A549 (cell line): Measurements from ENCODE around the gene RNASE4. TPM values are rescaled to one million over a fixed set of nuclear protein-coding genes. Genes with fewer than 3 reads are reported as not detected.

Source experiments
- ATAC-seq, 2 experiments: fragments of 200-7000 bp in 1 of 2; fragments of >200 bp in 1 of 2; cut with Nextera tagmentation in 1 of 2; cut with Tn5 transposase in 1 of 2; 3 replicates each; pipeline versions ENCODE4 v1.8.0 to v1.9.1; 2018 to 2020; ENCODE audit warnings: mild to moderate bottlenecking in 1 of 2, moderate library complexity in 1 of 2
- CTCF ChIA-PET: fragments of 300-600 bp; sonication (Branson Sonifier 250); formaldehyde crosslinking; extraction: SDS; loops from one replicate; lab custom pipeline; 2021; ENCODE audit warnings: antibody characterized with exemption, inconsistent platforms; lab: Yijun Ruan, JAX
- POLR2A ChIA-PET: fragments of 350-600 bp; formaldehyde crosslinking; extraction: SDS; loops from one replicate; lab custom pipeline; 2021; ENCODE audit warnings: antibody characterized with exemption, inconsistent platforms; lab: Yijun Ruan, JAX
- DNase-seq, 2 experiments: peaks; one replicate each; pipeline versions ENCODE4 v3.0.0 to v3.0.0-alpha.2; 2011 to 2016; ENCODE audit warnings: low read depth in 1 of 2, low spot score in 1 of 2
- FAIRE-seq: peaks from 2 replicates; lab custom pipeline; 2011; peaks lifted over from hg19 to GRCh38; lab: Jason Lieb, UNC
- H3K27ac ChIP-seq, 2 experiments: fragments of >200 bp; sonication (Bioruptor Twin); formaldehyde crosslinking; 3 replicates each; pipeline ENCODE4 v1.5.1; 2016 to 2017
- H3K4me1 ChIP-seq: fragments of >200 bp; sonication (Bioruptor Twin); formaldehyde crosslinking; 3 replicates; pipeline ENCODE4 v1.6.1; 2016
- H3K4me2 ChIP-seq: fragments of >200 bp; sonication (Bioruptor Twin); formaldehyde crosslinking; 3 replicates; pipeline ENCODE4 v1.6.1; 2016
- H3K4me3 ChIP-seq: fragments of >200 bp; sonication (Bioruptor Twin); formaldehyde crosslinking; 3 replicates; pipeline ENCODE4 v1.5.1; 2016
- H3K9me3 ChIP-seq: fragments of >200 bp; sonication (Bioruptor Twin); formaldehyde crosslinking; 3 replicates; pipeline ENCODE4 v1.6.1; 2016
- CEBPB ChIP-seq, 2 experiments: fragments of >200 bp in 1 of 2; sonication (Bioruptor Twin) in 1 of 2; formaldehyde crosslinking in 1 of 2; IDR thresholded peaks; 2 replicates each; pipeline ENCODE4 v1.6.1; 2012 to 2016
- CHD2 ChIP-seq: fragments of 150-350 bp; IDR thresholded peaks from 2 replicates; pipeline ENCODE4 v1.6.1; 2014; ENCODE audit warnings: low read length; ENCODE audit not compliant: partially characterized antibody
- EHF ChIP-seq: fragments of 250-450 bp; sonication (Bioruptor Pico); IDR thresholded peaks from 2 replicates; pipeline ENCODE4 v1.5.0; 2020; ENCODE audit warnings: mild to moderate bottlenecking
- EHMT2 ChIP-seq: fragments of 200-600 bp; sonication (generic); IDR thresholded peaks from 2 replicates; pipeline ENCODE4 v1.6.1; 2016; ENCODE audit warnings: antibody characterized with exemption, low read depth, mild to moderate bottlenecking, moderate library complexity
- EP300 ChIP-seq, 2 experiments: fragments of >200 bp; sonication (Bioruptor Twin); formaldehyde crosslinking; IDR thresholded peaks; 2 replicates in 1 of 2; 3 replicates in 1 of 2; pipeline ENCODE4 v1.6.1; 2016 to 2017
- ESRRA ChIP-seq: fragments of 150-350 bp; IDR thresholded peaks from 2 replicates; pipeline ENCODE4 v1.6.1; 2014; ENCODE audit warnings: mild to moderate bottlenecking, low read length, borderline replicate concordance
- FOSB ChIP-seq: fragments of 250-450 bp; sonication (Bioruptor Pico); IDR thresholded peaks from 2 replicates; pipeline ENCODE4 v1.5.0; 2020; ENCODE audit warnings: mild to moderate bottlenecking, moderate library complexity
- FOSL2 ChIP-seq, 2 experiments: fragments of 450-650 bp in 1 of 2; fragments of >200 bp in 1 of 2; sonication (Bioruptor Twin) in 1 of 2; formaldehyde crosslinking; IDR thresholded peaks; 2 replicates each; pipeline versions ENCODE4 v1.5.0 to v1.6.1; 2016 to 2020; ENCODE audit warnings: mild to moderate bottlenecking in 1 of 2, moderate library complexity in 1 of 2
- FOXS1 ChIP-seq: fragments of 250-450 bp; sonication (Bioruptor Pico); IDR thresholded peaks from 2 replicates; pipeline ENCODE4 v1.5.0; 2020; ENCODE audit warnings: mild to moderate bottlenecking, moderate library complexity
- HDAC2 ChIP-seq: fragments of 200-600 bp; sonication (generic); IDR thresholded peaks from 2 replicates; pipeline ENCODE4 v1.6.1; 2016
- HEYL ChIP-seq: fragments of 250-450 bp; sonication (Bioruptor Pico); IDR thresholded peaks from 2 replicates; pipeline ENCODE4 v1.8.0; 2021; ENCODE audit warnings: mild to moderate bottlenecking, moderate library complexity
- HMGXB4 ChIP-seq: fragments of 250-450 bp; sonication (Bioruptor Pico); IDR thresholded peaks from 2 replicates; pipeline ENCODE4 v1.5.0; 2021; ENCODE audit warnings: mild to moderate bottlenecking, moderate library complexity, borderline replicate concordance
- HOXB13 ChIP-seq: fragments of 250-450 bp; sonication (Bioruptor Pico); IDR thresholded peaks from 2 replicates; pipeline ENCODE4 v1.5.0; 2020; ENCODE audit warnings: low read depth, mild to moderate bottlenecking, moderate library complexity
- JUN ChIP-seq, 2 experiments: fragments of >200 bp; sonication (Bioruptor Twin); formaldehyde crosslinking; IDR thresholded peaks; 2 replicates in 1 of 2; 3 replicates in 1 of 2; pipeline ENCODE4 v1.6.1; 2016 to 2017
- JUNB ChIP-seq: fragments of >200 bp; sonication (Bioruptor Twin); formaldehyde crosslinking; IDR thresholded peaks from 2 replicates; pipeline ENCODE4 v1.6.1; 2016
- KDM1A ChIP-seq: fragments of 200-600 bp; sonication (generic); IDR thresholded peaks from 2 replicates; pipeline ENCODE4 v1.6.1; 2016; ENCODE audit warnings: low read depth, mild to moderate bottlenecking
- KDM5A ChIP-seq: fragments of 200-600 bp; sonication (generic); IDR thresholded peaks from 2 replicates; pipeline ENCODE4 v1.6.1; 2016; ENCODE audit warnings: antibody characterized with exemption, mild to moderate bottlenecking
- MYC ChIP-seq: IDR thresholded peaks from 2 replicates; pipeline ENCODE4 v1.6.1; 2012; ENCODE audit warnings: mild to moderate bottlenecking, inconsistent platforms, low read length, improper control_type of control experiment, borderline replicate concordance
- NFE2L2 ChIP-seq: fragments of 150-350 bp; conservative IDR thresholded peaks from 2 replicates; pipeline ENCODE4 v1.6.1; 2014; ENCODE audit warnings: low read length
- NPAS2 ChIP-seq: fragments of 250-450 bp; sonication (Bioruptor Pico); IDR thresholded peaks from 2 replicates; pipeline ENCODE4 v1.8.0; 2022; ENCODE audit warnings: mild to moderate bottlenecking, moderate library complexity, borderline replicate concordance
- PBX3 ChIP-seq: IDR thresholded peaks from 2 replicates; pipeline ENCODE4 v1.6.1; 2012
- PHF8 ChIP-seq: fragments of 200-600 bp; sonication (generic); IDR thresholded peaks from 2 replicates; pipeline ENCODE4 v1.6.1; 2016; ENCODE audit warnings: low read depth, mild to moderate bottlenecking, antibody characterized with exemption, moderate library complexity, borderline replicate concordance
- POLR2A ChIP-seq: IDR thresholded peaks from 2 replicates; pipeline ENCODE4 v1.6.1; 2012; ENCODE audit warnings: mild to moderate bottlenecking, low read length
- RAD21 ChIP-seq, 2 experiments: fragments of >200 bp in 1 of 2; sonication (Bioruptor Twin) in 1 of 2; formaldehyde crosslinking in 1 of 2; IDR thresholded peaks in 1 of 2; conservative IDR thresholded peaks in 1 of 2; 2 replicates in 1 of 2; 3 replicates in 1 of 2; pipeline ENCODE4 v1.6.1; 2012 to 2018; ENCODE audit warnings: inconsistent platforms in 1 of 2
- RARB ChIP-seq: fragments of 250-450 bp; sonication (Bioruptor Pico); IDR thresholded peaks from 2 replicates; pipeline ENCODE4 v1.8.0; 2021; ENCODE audit warnings: mild to moderate bottlenecking, moderate library complexity
- RFX5 ChIP-seq: fragments of 450-650 bp; IDR thresholded peaks from 2 replicates; pipeline ENCODE4 v1.7.1; 2014; ENCODE audit warnings: antibody characterized with exemption, mild to moderate bottlenecking, moderate library complexity
- SMC3 ChIP-seq: fragments of >200 bp; sonication (Bioruptor Twin); formaldehyde crosslinking; IDR thresholded peaks from 3 replicates; pipeline ENCODE4 v1.6.1; 2018; ENCODE audit warnings: inconsistent platforms
- SREBF2 ChIP-seq: fragments of 450-650 bp; IDR thresholded peaks from 2 replicates; pipeline ENCODE4 v1.6.1; 2014; ENCODE audit warnings: mild to moderate bottlenecking, moderate library complexity
- ZC3H11A ChIP-seq: fragments of 450-650 bp; IDR thresholded peaks from 2 replicates; pipeline ENCODE4 v1.6.1; 2014; ENCODE audit warnings: antibody characterized with exemption, mild to moderate bottlenecking
- ZFP36 ChIP-seq: fragments of 450-650 bp; IDR thresholded peaks from 2 replicates; pipeline ENCODE4 v1.6.1; 2014; ENCODE audit warnings: borderline replicate concordance; ENCODE audit not compliant: partially characterized antibody
- ZSCAN20 ChIP-seq: fragments of 250-450 bp; sonication (Bioruptor Pico); IDR thresholded peaks from 2 replicates; pipeline ENCODE4 v1.8.0; 2022; ENCODE audit warnings: mild to moderate bottlenecking, moderate library complexity
- WGBS: methylation state at CpG from one replicate; pipeline ENCODE4 v1.1.6; 2017; ENCODE audit errors: missing lambda C conversion rate; 5-methylcytosine and 5-hydroxymethylcytosine counted together
- polyA plus RNA-seq, 4 experiments: library from polyadenylated mRNA; depleted of rRNA in 3 of 4; stranded (reverse); fragments of >200 nt; fragmentation: RNase III in 1 of 4; extraction: RNeasy Plus Mini Kit Qiagen cat#74134 plus additional on column Dnase treatment in 1 of 4; gene quantifications; 2 replicates in 3 of 4; 3 replicates in 1 of 4; pipeline ENCODE4 v1.2.3, GENCODE V29; 2011 to 2017
- TF ChIP-seq, protein P1 (sequence below): fragments of >200 bp; sonication (Bioruptor Twin); formaldehyde crosslinking; IDR thresholded peaks from 2 replicates; pipeline ENCODE4 v1.6.1; 2016
- TF ChIP-seq, protein P2 (sequence below): fragments of >200 bp; sonication (Bioruptor Twin); formaldehyde crosslinking; IDR thresholded peaks from 3 replicates; pipeline ENCODE4 v1.5.1; 2016
- TF ChIP-seq, protein P3 (sequence below): fragments of 150-350 bp; IDR thresholded peaks from 2 replicates; pipeline ENCODE4 v1.6.1; 2014; ENCODE audit warnings: low read depth, mild to moderate bottlenecking, low read length
- TF ChIP-seq, protein P4 (sequence below): IDR thresholded peaks from 2 replicates; pipeline ENCODE4 v1.6.1; 2012

Gene RNASE4
- polyA plus RNA-seq, 2 of the 4 experiments (the other 2 are of a cell fraction), result 8.6 to 77.4 TPM

DNA sequence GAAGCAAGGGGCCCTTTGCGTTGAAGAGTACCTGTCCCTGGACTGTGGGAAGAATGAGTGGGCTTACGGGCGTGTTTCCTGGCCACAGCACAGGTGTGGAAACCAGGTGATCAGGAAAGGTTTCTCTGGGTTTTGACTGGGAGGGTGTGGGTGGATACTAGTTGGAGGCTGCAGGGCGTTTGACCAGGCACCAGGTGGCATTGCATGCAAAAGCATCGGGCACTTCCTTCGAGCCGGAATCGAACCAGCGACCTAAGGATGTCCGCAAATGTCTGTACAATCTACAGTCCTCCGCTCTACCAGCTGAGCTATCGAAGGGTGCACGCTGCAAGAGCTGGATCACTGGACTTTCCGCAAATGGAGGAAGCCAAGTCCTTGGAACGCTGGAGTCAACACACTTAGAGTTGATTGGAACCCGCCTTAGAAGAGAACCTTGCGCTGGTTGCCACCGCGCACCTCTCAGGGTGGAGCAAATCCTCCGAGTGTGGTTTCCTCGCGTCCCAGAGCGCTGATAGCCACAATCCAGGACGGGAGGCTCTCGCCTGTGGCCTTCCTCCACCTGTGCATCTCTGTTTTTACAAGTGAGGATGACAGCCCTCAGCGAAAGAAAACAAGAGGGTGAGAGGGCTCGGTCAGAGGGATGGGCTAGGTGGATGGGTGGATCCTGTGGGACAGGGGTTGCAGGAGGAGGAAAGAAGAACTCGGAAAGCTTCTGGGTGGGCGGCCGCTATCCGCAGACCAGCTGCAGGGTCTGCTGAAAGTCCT is 21.2 kb upstream of the RNASE4 start:
- peak; percentile 74 to 99 for DNase-seq
- FAIRE-seq, result peak; percentile 23
- ChIA-PET POLR2A (interaction anchor here (0.8 to 3.8 kb wide), 2 partner anchors 18 to 31 kb away, joined by 3 to 21 read pairs; no protein-coding TSS in a partner anchor), CTCF (interaction anchor here (1.0 to 11.5 kb wide), 9 partner anchors 10 to 308 kb away, joined by 3 to 191 read pairs (median 4); partner anchors contain the start of gene RNASE4)
- H3K4me3 ChIP-seq, result peak overlapping the region; percentile 56
- ATAC-seq, result peak; percentile 90 to 93
- H3K27ac ChIP-seq, result peak overlapping the region; percentile 34 to 73
- peaks cover 2% of the 10 kb centered on the region; the same call in 1 of the 3 replicates for H3K4me1 ChIP-seq
- peak overlapping the region; percentile 69 for H3K4me2 ChIP-seq
- no peaks in the 10 kb centered on the region for H3K9me3 ChIP-seq
- WGBS, result 2% methylated on average over 29 of the region's 31 CpGs
- TF ChIP-seq NFE2L2 (no peak), RFX5 (no peak), JUNB (no peak), HDAC2 (no peak), PHF8 (no peak), PBX3 (0 out of 2 replicates have a peak, but pooled peaks have one; percentile 42), NPAS2 (CRISPR knock-in tag) (no peak), FOXS1 (no peak; the same call in 1 of the 2 replicates), FOSL2 (IDR thresholded peaks at IDR 0.05) (no peak), FOSL2 (CRISPR knock-in tag; IDR thresholded peaks at IDR 0.05) (no peak), JUN (IDR thresholded peaks at IDR 0.05) (0 out of 5 replicates have a peak, but pooled peaks of 1 of the 2 experiments have one; percentile 47), SMC3 (peak; percentile 76), EP300 (IDR thresholded peaks at IDR 0.05) (no peak), HMGXB4 (CRISPR knock-in tag) (peak; percentile 83; the same call in 1 of the 2 replicates), ZC3H11A (no peak), CHD2 (no peak), EHMT2 (no peak), ZFP36 (no peak), FOSB (no peak), ESRRA (no peak), KDM1A (no peak), KDM5A (no peak), RAD21 (conservative IDR thresholded peaks at IDR 0.05 in 1 of 2, IDR thresholded peaks at IDR 0.05 in 1 of 2) (peak; percentile 57 to 71), ZSCAN20 (CRISPR knock-in tag) (no peak), POLR2A (no peak), SREBF2 (peak; percentile 74), CEBPB (IDR thresholded peaks at IDR 0.05) (peak in 1 of 2 experiments; percentile 41; a peak in 1 of 4 replicates), HEYL (CRISPR knock-in tag) (no peak), RARB (CRISPR knock-in tag) (no peak), HOXB13 (CRISPR knock-in tag) (no peak), EHF (no peak), MYC (no peak)
- TF ChIP-seq, protein P1, sequence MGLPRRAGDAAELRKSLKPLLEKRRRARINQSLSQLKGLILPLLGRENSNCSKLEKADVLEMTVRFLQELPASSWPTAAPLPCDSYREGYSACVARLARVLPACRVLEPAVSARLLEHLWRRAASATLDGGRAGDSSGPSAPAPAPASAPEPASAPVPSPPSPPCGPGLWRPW, result no peak
- TF ChIP-seq, protein P2, sequence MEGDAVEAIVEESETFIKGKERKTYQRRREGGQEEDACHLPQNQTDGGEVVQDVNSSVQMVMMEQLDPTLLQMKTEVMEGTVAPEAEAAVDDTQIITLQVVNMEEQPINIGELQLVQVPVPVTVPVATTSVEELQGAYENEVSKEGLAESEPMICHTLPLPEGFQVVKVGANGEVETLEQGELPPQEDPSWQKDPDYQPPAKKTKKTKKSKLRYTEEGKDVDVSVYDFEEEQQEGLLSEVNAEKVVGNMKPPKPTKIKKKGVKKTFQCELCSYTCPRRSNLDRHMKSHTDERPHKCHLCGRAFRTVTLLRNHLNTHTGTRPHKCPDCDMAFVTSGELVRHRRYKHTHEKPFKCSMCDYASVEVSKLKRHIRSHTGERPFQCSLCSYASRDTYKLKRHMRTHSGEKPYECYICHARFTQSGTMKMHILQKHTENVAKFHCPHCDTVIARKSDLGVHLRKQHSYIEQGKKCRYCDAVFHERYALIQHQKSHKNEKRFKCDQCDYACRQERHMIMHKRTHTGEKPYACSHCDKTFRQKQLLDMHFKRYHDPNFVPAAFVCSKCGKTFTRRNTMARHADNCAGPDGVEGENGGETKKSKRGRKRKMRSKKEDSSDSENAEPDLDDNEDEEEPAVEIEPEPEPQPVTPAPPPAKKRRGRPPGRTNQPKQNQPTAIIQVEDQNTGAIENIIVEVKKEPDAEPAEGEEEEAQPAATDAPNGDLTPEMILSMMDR, result peak; percentile 46
- TF ChIP-seq, protein P3, sequence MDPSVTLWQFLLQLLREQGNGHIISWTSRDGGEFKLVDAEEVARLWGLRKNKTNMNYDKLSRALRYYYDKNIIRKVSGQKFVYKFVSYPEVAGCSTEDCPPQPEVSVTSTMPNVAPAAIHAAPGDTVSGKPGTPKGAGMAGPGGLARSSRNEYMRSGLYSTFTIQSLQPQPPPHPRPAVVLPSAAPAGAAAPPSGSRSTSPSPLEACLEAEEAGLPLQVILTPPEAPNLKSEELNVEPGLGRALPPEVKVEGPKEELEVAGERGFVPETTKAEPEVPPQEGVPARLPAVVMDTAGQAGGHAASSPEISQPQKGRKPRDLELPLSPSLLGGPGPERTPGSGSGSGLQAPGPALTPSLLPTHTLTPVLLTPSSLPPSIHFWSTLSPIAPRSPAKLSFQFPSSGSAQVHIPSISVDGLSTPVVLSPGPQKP, result no peak
- TF ChIP-seq, protein P4, sequence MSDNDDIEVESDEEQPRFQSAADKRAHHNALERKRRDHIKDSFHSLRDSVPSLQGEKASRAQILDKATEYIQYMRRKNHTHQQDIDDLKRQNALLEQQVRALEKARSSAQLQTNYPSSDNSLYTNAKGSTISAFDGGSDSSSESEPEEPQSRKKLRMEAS, result peak; percentile 86
